Lower lobe of right lung (tissue), 2 donors: ENCODE results near the gene GGA3. TPM values are rescaled to one million over a fixed set of nuclear protein-coding genes. Genes with fewer than 3 reads are reported as not detected.
"Not testable (repeated sequence)": the region's sequence is repeated elsewhere in the genome, so short reads cannot be mapped to it uniquely, and the experiment has no call there.

Experiments used
- ATAC-seq, 2 donors: fragments of 200-7000 bp; cut with Tn5 transposase; one replicate each; pipeline ENCODE4 v1.9.1; 2020 to 2022; ENCODE audit warnings: mild to moderate bottlenecking in 2 of 2, moderate library complexity in 2 of 2
- DNase-seq: peaks from one replicate; pipeline ENCODE4 v3.0.0-alpha.2; 2020
- H3K27ac ChIP-seq: fragments of 200-600 bp; one replicate; pipeline ENCODE4 v1.8.0; 2022
- H3K27me3 ChIP-seq: fragments of 200-600 bp; one replicate; pipeline ENCODE4 v1.8.0; 2022; ENCODE audit warnings: low read depth
- H3K36me3 ChIP-seq: fragments of 200-600 bp; one replicate; pipeline ENCODE4 v1.8.0; 2022; ENCODE audit warnings: mild to moderate bottlenecking
- H3K4me1 ChIP-seq: fragments of 200-600 bp; one replicate; pipeline ENCODE4 v1.8.0; 2022
- H3K4me3 ChIP-seq: fragments of 200-600 bp; one replicate; pipeline ENCODE4 v1.8.0; 2022; ENCODE audit warnings: mild to moderate bottlenecking
- H3K9me3 ChIP-seq: fragments of 200-600 bp; one replicate; pipeline ENCODE4 v1.8.0; 2022
- CTCF ChIP-seq: fragments of 200-600 bp; IDR thresholded peaks from one replicate; pipeline ENCODE4 v1.8.0; 2022; ENCODE audit warnings: antibody characterized with exemption, mild to moderate bottlenecking
- intact Hi-C: fragments of 100-400 bp; cut with DNase I; formaldehyde crosslinking; loops from one replicate; pipeline ENCODE4 v1.11.0; 2022
- total RNA-seq: library from RNA; stranded (reverse); fragmentation: NEBNext Ultra II Directional; extraction: Animal tissue kit (Norgen Biotek cat#: 25700); gene quantifications from one replicate; pipeline ENCODE4 v1.2.1, GENCODE V29; 2021
- donor health status: DM: no; HTN: yes; CAD: no; lungs with severe emphysema.

Gene GGA3
- total RNA-seq, 1 donor from 2014 or later = 68.6 TPM

DNA sequence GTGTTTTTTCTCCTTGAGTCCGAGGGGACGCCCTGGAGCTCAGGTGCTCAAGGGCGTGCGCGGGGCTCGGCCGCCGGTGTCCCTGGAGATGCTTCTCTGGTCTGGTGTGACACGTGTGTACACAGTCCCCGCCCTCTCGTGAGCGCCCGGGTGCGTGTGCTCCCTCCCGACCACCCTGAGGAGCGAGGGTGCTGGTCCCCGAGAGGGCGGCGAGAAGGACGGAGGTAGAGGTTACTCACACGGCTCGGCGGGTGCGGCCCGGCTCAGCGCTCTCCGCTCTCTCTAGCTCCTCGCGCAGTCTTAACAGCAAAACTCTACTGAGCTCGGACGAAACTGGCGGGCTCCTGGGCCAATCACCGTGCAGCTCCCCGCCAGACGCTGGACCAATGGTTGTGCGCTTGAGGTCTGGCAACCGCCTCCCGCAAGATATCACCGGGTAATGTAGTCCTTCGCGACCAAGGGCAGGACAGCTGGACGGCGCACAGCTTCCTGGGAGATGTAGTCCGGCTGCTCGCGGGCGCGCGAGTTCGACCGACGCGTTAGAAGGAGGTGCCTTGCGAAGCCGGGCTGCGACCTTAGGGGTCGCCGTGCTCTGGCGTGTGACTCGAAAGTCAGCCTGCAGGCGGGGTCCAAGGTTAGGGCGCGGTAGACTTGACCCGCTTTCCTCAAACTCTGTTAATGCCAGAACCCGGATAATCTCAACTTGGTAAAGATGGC, 27.9 kb upstream of the GGA3 start, which contains the start of gene SLC25A19:
TSS of gene SLC25A19 (minus strand) at position 319 of the 717 bp plus-strand sequence. CDS start 2,669 bp downstream, outside the sequence.
- peak; percentile 11 for TF ChIP-seq CTCF
- Histone ChIP-seq H3K27me3 (no peaks in the 10 kb centered on the region), H3K9me3 (no peaks in the 10 kb centered on the region), H3K36me3 (peaks cover 17% of the 10 kb centered on the region), H3K4me3 (peak within 1 kb of the TSS; percentile 92), H3K27ac (peak within 1 kb of the TSS; percentile 93), H3K4me1 (peaks cover 8% of the 10 kb centered on the region)
- intact Hi-C loops = no loop called here
- ATAC-seq (peak; percentile 98 to 99), DNase-seq (peak; percentile 99)

- intact Hi-C loops = no loop called here
- Histone ChIP-seq H3K4me3 (peak overlapping the region; percentile 92), H3K27ac (peak overlapping the region; percentile 93), H3K36me3 (peaks cover 19% of the 10 kb centered on the region), H3K27me3 (no peaks in the 10 kb centered on the region), H3K4me1 (peaks cover 8% of the 10 kb centered on the region), H3K9me3 (no peaks in the 10 kb centered on the region)
- TF ChIP-seq CTCF = no peak
- DNase-seq = peak; percentile 68
- ATAC-seq = peak; percentile 45 to 62
Observed at GRCh38 chr17:75288770-75289114, 27.3 kb upstream of the GGA3 start.

DNA sequence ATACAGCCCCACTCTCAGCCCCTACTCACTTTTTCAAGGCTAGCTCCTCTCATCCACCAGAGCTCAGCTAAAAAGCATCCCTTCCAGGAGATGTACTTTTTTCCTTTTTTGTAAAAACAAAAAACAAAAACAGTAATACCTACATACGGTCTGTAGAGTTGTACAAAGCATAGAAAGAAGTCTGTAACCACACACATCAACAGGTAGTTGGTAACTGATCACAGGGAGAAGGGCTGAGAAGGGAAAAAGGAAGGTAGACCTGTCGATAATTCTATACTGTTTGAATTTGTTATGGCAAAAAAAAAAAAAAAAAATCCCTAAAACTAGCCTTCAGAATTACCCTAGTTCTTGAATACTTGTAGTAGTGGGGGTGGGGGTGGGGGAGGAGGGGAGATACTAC, 27.0 kb upstream of the GGA3 start:
- peaks cover 8% of the 10 kb centered on the region for H3K4me1 ChIP-seq
- peak overlapping the region; percentile 92 for H3K4me3 ChIP-seq
- peaks cover 22% of the 10 kb centered on the region for H3K36me3 ChIP-seq
- H3K27me3 ChIP-seq = no peaks in the 10 kb centered on the region
- no peak for DNase-seq
- TF ChIP-seq CTCF = no peak
- no peaks in the 10 kb centered on the region for H3K9me3 ChIP-seq
- peak overlapping the region; percentile 93 for H3K27ac ChIP-seq
- intact Hi-C loops = no loop called here
- no peak for ATAC-seq

GRCh38 chr17:75287221-75287620, 25.8 kb upstream of the GGA3 start:
- Histone ChIP-seq H3K4me3 (no peak overlapping the region), H3K4me1 (peaks cover 8% of the 10 kb centered on the region), H3K9me3 (no peaks in the 10 kb centered on the region), H3K27me3 (no peaks in the 10 kb centered on the region), H3K36me3 (peaks cover 31% of the 10 kb centered on the region), H3K27ac (no peak overlapping the region)
- intact Hi-C loops = no loop called here
- ATAC-seq (no peak), DNase-seq (no peak)
- TF ChIP-seq CTCF = no peak

DNA sequence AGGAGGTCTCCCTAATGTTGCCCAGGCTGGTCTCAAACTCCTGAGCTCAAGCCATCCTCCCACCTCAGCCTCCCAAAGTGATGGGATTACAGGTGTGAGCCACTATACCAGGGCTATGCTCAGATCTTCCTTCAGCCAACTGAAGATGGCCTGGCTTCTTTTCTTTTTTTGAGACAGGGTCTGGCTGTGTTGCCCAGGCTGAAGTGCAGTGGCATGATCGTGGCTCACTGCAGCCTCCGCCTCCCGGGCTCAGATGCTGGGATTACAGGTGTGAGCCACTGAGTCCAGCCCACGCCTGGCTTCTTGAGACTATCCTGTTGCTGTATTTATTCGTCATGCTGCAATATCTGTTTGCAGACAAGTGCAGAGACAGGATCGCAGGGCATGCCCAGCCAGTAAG, 23.7 kb upstream of the GGA3 start:
- Histone ChIP-seq H3K27me3 (no peaks in the 10 kb centered on the region), H3K9me3 (no peaks in the 10 kb centered on the region), H3K36me3 (peaks cover 47% of the 10 kb centered on the region), H3K4me3 (no peak overlapping the region), H3K27ac (no peak overlapping the region), H3K4me1 (peaks cover 8% of the 10 kb centered on the region)
- ATAC-seq (no peak), DNase-seq (no peak)
- intact Hi-C loops = no loop called here
- TF ChIP-seq CTCF = no peak

GRCh38 chr17:75280189-75280588, 18.8 kb upstream of the GGA3 start:
- H3K4me3 ChIP-seq, H3K27ac ChIP-seq, ATAC-seq, H3K4me1 ChIP-seq, intact Hi-C loops, H3K27me3 ChIP-seq, H3K9me3 ChIP-seq, DNase-seq: not testable (repeated sequence)
- H3K36me3 ChIP-seq = peaks cover 43% of the 10 kb centered on the region
